HepG2 (cell line): ENCODE results near the gene FBXO8. TPM values are rescaled to one million over a fixed set of nuclear protein-coding genes. Genes with fewer than 3 reads are reported as not detected.

ENCODE experiments used
- ATAC-seq: fragments of 200-7000 bp; cut with Tn5 transposase; 3 replicates; pipeline ENCODE4 v1.9.1; 2020; ENCODE audit warnings: mild to moderate bottlenecking, moderate library complexity
- BruUV-seq: library from RNA; stranded (reverse); fragments of 400-500 nt; replicated peaks from 2 replicates; lab custom pipeline; 2021; lab: Mats Ljungman, UMichigan
- CTCF ChIA-PET: fragments of 300-600 bp; formaldehyde crosslinking; extraction: SDS; loops from one replicate; lab custom pipeline; 2021; ENCODE audit warnings: low total read pairs, inconsistent platforms, low intra/inter-chr PET ratio; lab: Yijun Ruan, JAX
- POLR2A ChIA-PET: fragments of 350-600 bp; sonication (Branson Sonifier 250); formaldehyde crosslinking; loops from one replicate; lab custom pipeline; 2020; ENCODE audit warnings: antibody characterized with exemption, inconsistent platforms; lab: Yijun Ruan, JAX
- DNase-seq: peaks from one replicate; pipeline ENCODE4 v3.0.0-alpha.2; 2015; ENCODE audit warnings: low spot score
- FAIRE-seq: peaks from 3 replicates; lab custom pipeline; 2011; peaks lifted over from hg19 to GRCh38; lab: Jason Lieb, UNC
- H2AFZ ChIP-seq: one replicate; pipeline ENCODE4 v1.6.1; 2011; ENCODE audit warnings: low read length, inconsistent platforms
- H3K27ac ChIP-seq: fragments of 300-600 bp; 3 replicates; pipeline ENCODE4 v1.8.0; 2011; ENCODE audit warnings: mixed run types, mild to moderate bottlenecking, mixed read lengths, low read length, inconsistent platforms; ENCODE audit not compliant: insufficient read depth; ENCODE audit errors: extremely low read length
- H3K27me3 ChIP-seq, 2 experiments: fragments of 200-600 bp in 1 of 2; 2 replicates in 1 of 2; 3 replicates in 1 of 2; pipeline versions ENCODE4 v1.6.0 to v1.8.0; 2011; ENCODE audit warnings: low read length in 2 of 2, mild to moderate bottlenecking in 2 of 2, moderate library complexity in 2 of 2, inconsistent platforms in 1 of 2; ENCODE audit not compliant: insufficient read depth in 2 of 2, control insufficient read depth in 1 of 2
- H3K36me3 ChIP-seq, 2 experiments: fragments of 200-600 bp in 1 of 2; replicated peaks in 1 of 2; 2 replicates in 1 of 2; 3 replicates in 1 of 2; pipeline versions ENCODE4 v1.5.1 to v1.8.0; 2011; ENCODE audit warnings: low read length in 2 of 2, inconsistent platforms in 1 of 2; ENCODE audit not compliant: insufficient read depth in 2 of 2, control insufficient read depth in 1 of 2
- H3K4me1 ChIP-seq: 2 replicates; pipeline ENCODE4 v1.5.1; 2012; ENCODE audit warnings: low read length, inconsistent platforms; ENCODE audit not compliant: insufficient read depth
- H3K4me2 ChIP-seq: 2 replicates; pipeline ENCODE4 v1.6.0; 2011; ENCODE audit warnings: low read depth, low read length, inconsistent platforms
- H3K4me3 ChIP-seq, 3 experiments: fragments of 200-600 bp in 1 of 3; sonication (generic), shearing (Covaris generic) in 1 of 3; replicated peaks in 1 of 3; 2 replicates each; pipeline ENCODE4 v1.5.1; 2011 to 2016; ENCODE audit warnings: low read length in 3 of 3, inconsistent platforms in 2 of 3, low read depth in 2 of 3, mild to moderate bottlenecking in 2 of 3, control low read depth in 1 of 3, mixed read lengths in 1 of 3; ENCODE audit not compliant: insufficient read depth in 1 of 3
- H3K79me2 ChIP-seq: one replicate; pipeline ENCODE4 v1.6.1; 2011; ENCODE audit warnings: low read length, inconsistent platforms; ENCODE audit not compliant: insufficient read depth
- H3K9ac ChIP-seq: 2 replicates; pipeline ENCODE4 v1.6.0; 2011; ENCODE audit warnings: mild to moderate bottlenecking, low read depth, low read length, inconsistent platforms; ENCODE audit not compliant: insufficient read depth
- H3K9me3 ChIP-seq: 2 replicates; pipeline ENCODE4 v1.5.1; 2012; ENCODE audit warnings: mild to moderate bottlenecking, low read length
- H4K20me1 ChIP-seq: 2 replicates; pipeline ENCODE4 v1.6.0; 2011; ENCODE audit warnings: inconsistent platforms, mild to moderate bottlenecking, low read length, moderate library complexity; ENCODE audit not compliant: insufficient read depth
- ELF3 ChIP-seq: IDR thresholded peaks from 2 replicates; pipeline ENCODE4 v1.6.1; 2016; ENCODE audit warnings: missing genetic modification reagents, missing compliant biosample characterization
- IKZF1 ChIP-seq: fragments of 450-650 bp; IDR thresholded peaks from 2 replicates; pipeline ENCODE4 v1.7.1; 2016
- KDM4B ChIP-seq: sonication (generic); formaldehyde crosslinking; IDR thresholded peaks from 2 replicates; pipeline ENCODE4 v1.4.0; 2020; ENCODE audit warnings: missing genetic modification reagents
- NR2F6 ChIP-seq, 2 experiments: IDR thresholded peaks; 2 replicates each; pipeline ENCODE4 v1.6.1; 2016; ENCODE audit warnings: antibody characterized with exemption in 1 of 2, mild to moderate bottlenecking in 1 of 2
- ONECUT2 ChIP-seq: sonication (generic); formaldehyde crosslinking; IDR thresholded peaks from 2 replicates; pipeline ENCODE4 v1.4.0; 2020; ENCODE audit warnings: missing genetic modification reagents
- PHF21A ChIP-seq: sonication (generic); formaldehyde crosslinking; IDR thresholded peaks from 2 replicates; pipeline ENCODE4 v1.5.0; 2020; ENCODE audit warnings: mild to moderate bottlenecking, missing genetic modification reagents
- RAD21 ChIP-seq: fragments of 450-650 bp; formaldehyde crosslinking; IDR thresholded peaks from 2 replicates; pipeline ENCODE4 v1.5.0; 2020; ENCODE audit warnings: mild to moderate bottlenecking
- SMC3 ChIP-seq: IDR thresholded peaks from 2 replicates; pipeline ENCODE4 v1.6.1; 2011; ENCODE audit warnings: low read length, improper control_type of control experiment
- SOX13 ChIP-seq, 3 experiments: fragments of 450-650 bp in 1 of 3; sonication (generic) in 1 of 3; formaldehyde crosslinking in 1 of 3; IDR thresholded peaks in 2 of 3; conservative IDR thresholded peaks in 1 of 3; 2 replicates each; pipeline versions ENCODE4 v1.5.0 to v1.6.1; 2016 to 2020; ENCODE audit warnings: antibody characterized with exemption in 1 of 3, mild to moderate bottlenecking in 1 of 3, missing compliant biosample characterization in 1 of 3, missing genetic modification reagents in 1 of 3, moderate library complexity in 1 of 3
- STAG1 ChIP-seq: sonication (generic); formaldehyde crosslinking; IDR thresholded peaks from 2 replicates; pipeline ENCODE4 v1.4.0; 2020; ENCODE audit warnings: missing genetic modification reagents
- ZNF264 ChIP-seq: sonication (generic); formaldehyde crosslinking; IDR thresholded peaks from 2 replicates; pipeline ENCODE4 v1.4.0; 2020; ENCODE audit warnings: missing genetic modification reagents
- ZNF577 ChIP-seq: sonication (generic); formaldehyde crosslinking; IDR thresholded peaks from 2 replicates; pipeline ENCODE4 v1.4.0; 2020; ENCODE audit warnings: mild to moderate bottlenecking, low read depth, missing genetic modification reagents, borderline replicate concordance
- ZNF615 ChIP-seq: sonication (generic); formaldehyde crosslinking; IDR thresholded peaks from 2 replicates; pipeline ENCODE4 v1.5.0; 2020; ENCODE audit warnings: mild to moderate bottlenecking, missing genetic modification reagents, borderline replicate concordance
- ZNF619 ChIP-seq: sonication (generic); formaldehyde crosslinking; IDR thresholded peaks from 2 replicates; pipeline ENCODE4 v1.4.0; 2020; ENCODE audit warnings: mild to moderate bottlenecking, missing genetic modification reagents
- WGBS: methylation state at CpG from one replicate; pipeline ENCODE4 v1.1.6; 2017; ENCODE audit warnings: low lambda C conversion rate; 5-methylcytosine and 5-hydroxymethylcytosine counted together
- in situ Hi-C: cut with HindIII; loops from 2 replicates; pipeline ENCODE4 v1.10.0; 2017; ENCODE audit warnings: low pct_unique_long_range_greater_than_20kb; ENCODE audit not compliant: extremely low pct_ligation_motif_present
- intact Hi-C: fragments of 100-400 bp; cut with micrococcal nuclease; formaldehyde crosslinking; loops from one replicate; pipeline ENCODE4 v1.10.0; 2022; ENCODE audit not compliant: unreplicated experiment
- polyA plus RNA-seq, 8 experiments: library from polyadenylated mRNA; depleted of rRNA in 3 of 8; stranded (reverse) in 7 of 8; unstranded in 1 of 8; fragments of >200 nt; fragmentation: Illumina TruSeq in 4 of 8; extraction: Trizol in 4 of 8; gene quantifications; 2 replicates each; pipeline versions ENCODE4 v1.2.1 to v1.2.3, GENCODE V29; 2011 to 2016; ENCODE audit warnings: low read depth in 4 of 8, missing spikeins in 1 of 8, mixed read lengths in 1 of 8; ENCODE audit not compliant: insufficient read depth in 1 of 8
- total RNA-seq, 5 experiments: library from RNA; depleted of rRNA; stranded (reverse); fragments of >200 nt; fragmentation: Illumina TruSeq; extraction: Trizol; gene quantifications; 2 replicates each; pipeline ENCODE4 v1.2.3, GENCODE V29; 2016; ENCODE audit warnings: low read depth in 1 of 5
- TF ChIP-seq, protein P1 (sequence below): sonication (generic); formaldehyde crosslinking; IDR thresholded peaks from 2 replicates; pipeline ENCODE4 v1.5.0; 2020; ENCODE audit warnings: mild to moderate bottlenecking, missing genetic modification reagents, moderate library complexity
- TF ChIP-seq, protein P2 (sequence below): sonication (generic); formaldehyde crosslinking; IDR thresholded peaks from 2 replicates; pipeline ENCODE4 v1.4.0; 2020; ENCODE audit warnings: missing genetic modification reagents, borderline replicate concordance

Gene FBXO8
- total and polyA plus RNA-seq, 2 of the 13 experiments (the other 11 are each of a cell fraction or from before 2014, with no cell fraction given): 11.7 to 15.2 TPM

DNA sequence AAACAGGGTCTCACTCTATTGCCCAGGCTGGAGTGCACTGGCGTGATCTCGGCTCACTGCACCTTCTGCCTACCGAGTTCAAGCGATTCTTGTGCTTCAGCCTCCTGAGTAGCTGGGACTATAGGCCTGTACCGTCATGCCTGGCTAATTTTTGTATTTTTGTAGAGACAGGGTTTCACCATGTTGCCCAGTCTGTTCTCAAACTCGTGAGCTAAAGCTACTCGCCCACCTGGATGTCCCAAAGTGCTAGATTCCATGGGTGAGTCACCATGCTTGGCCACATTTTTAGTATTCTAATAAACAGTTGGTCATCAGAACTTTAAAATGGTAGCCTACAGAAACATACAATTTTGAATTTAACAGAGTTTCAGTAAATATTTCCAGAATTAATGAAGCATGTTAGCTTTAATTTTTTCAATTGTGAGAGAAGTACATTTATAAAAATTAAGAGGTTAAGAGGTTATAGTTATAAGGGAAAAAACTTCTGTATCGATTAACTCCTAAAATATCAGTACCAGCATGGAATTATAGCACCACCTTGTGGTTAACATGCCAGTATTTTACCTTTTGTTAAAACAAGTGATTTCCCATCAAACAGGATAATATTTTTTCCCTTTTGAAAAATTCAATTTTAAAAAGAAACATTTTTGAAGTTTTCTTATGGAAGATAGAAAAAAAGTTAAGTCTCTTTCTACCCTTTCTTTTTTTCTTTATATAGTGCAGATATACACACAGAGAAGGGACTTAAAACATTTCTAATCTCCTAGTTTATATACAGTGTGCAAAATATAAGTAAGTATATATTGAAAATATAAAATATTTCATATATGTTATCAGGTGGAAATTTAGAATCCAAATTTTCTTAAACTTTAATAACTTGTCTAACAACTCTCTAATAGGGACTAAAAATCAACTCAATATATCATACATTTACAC is 35.6 kb upstream of the FBXO8 start:
- peak; percentile 31 for DNase-seq
- H3K27me3 ChIP-seq: no peaks in the 10 kb centered on the region
- H3K79me2 ChIP-seq: no peaks in the 10 kb centered on the region
- no peaks in the 10 kb centered on the region for H3K4me1 ChIP-seq
- in situ Hi-C loops: no loop called here
- no TSS peak for BruUV-seq
- POLR2A ChIA-PET: no interaction called here
- intact Hi-C loops: loop anchor here (1.0 kb wide), 1 partner anchor 97 kb away; no protein-coding TSS in a partner anchor
- H3K36me3 ChIP-seq: peaks cover 2 to 3% of the 10 kb centered on the region in 2 experiments; a peak in 3 of 5 replicates
- H3K9ac ChIP-seq: no peak overlapping the region
- H3K27ac ChIP-seq: no peak overlapping the region
- FAIRE-seq: no peak
- no peak overlapping the region for H2AFZ ChIP-seq
- ATAC-seq: no peak
- no peak overlapping the region for H3K4me2 ChIP-seq
- no peaks in the 10 kb centered on the region for H3K9me3 ChIP-seq
- no peaks in the 10 kb centered on the region for H4K20me1 ChIP-seq
- peak; percentile 69 for TF ChIP-seq ONECUT2 (CRISPR knock-in tag)
- no peak for TF ChIP-seq ZNF615
- TF ChIP-seq ZNF577: no peak
- no peak for TF ChIP-seq KDM4B (CRISPR knock-in tag)
- TF ChIP-seq PHF21A: no peak
- no peak for TF ChIP-seq SOX13 (IDR thresholded peaks at IDR 0.05)
- TF ChIP-seq SOX13 (CRISPR knock-in tag; conservative IDR thresholded peaks at IDR 0.05 in 1 of 2, IDR thresholded peaks at IDR 0.05 in 1 of 2): no peak
- 0 out of 2 replicates have a peak, but pooled peaks have one; percentile 33 for TF ChIP-seq RAD21 (CRISPR knock-in tag)
- no peak for TF ChIP-seq IKZF1
- TF ChIP-seq ELF3 (CRISPR knock-in tag): 0 out of 2 replicates have a peak, but pooled peaks have one; percentile 10
- TF ChIP-seq STAG1 (CRISPR knock-in tag): peak; percentile 70
- TF ChIP-seq, protein P1, sequence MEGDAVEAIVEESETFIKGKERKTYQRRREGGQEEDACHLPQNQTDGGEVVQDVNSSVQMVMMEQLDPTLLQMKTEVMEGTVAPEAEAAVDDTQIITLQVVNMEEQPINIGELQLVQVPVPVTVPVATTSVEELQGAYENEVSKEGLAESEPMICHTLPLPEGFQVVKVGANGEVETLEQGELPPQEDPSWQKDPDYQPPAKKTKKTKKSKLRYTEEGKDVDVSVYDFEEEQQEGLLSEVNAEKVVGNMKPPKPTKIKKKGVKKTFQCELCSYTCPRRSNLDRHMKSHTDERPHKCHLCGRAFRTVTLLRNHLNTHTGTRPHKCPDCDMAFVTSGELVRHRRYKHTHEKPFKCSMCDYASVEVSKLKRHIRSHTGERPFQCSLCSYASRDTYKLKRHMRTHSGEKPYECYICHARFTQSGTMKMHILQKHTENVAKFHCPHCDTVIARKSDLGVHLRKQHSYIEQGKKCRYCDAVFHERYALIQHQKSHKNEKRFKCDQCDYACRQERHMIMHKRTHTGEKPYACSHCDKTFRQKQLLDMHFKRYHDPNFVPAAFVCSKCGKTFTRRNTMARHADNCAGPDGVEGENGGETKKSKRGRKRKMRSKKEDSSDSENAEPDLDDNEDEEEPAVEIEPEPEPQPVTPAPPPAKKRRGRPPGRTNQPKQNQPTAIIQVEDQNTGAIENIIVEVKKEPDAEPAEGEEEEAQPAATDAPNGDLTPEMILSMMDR (CRISPR knock-in tag): peak; percentile 53
- TF ChIP-seq ZNF264 (CRISPR knock-in tag): no peak
- no peak for TF ChIP-seq NR2F6 (IDR thresholded peaks at IDR 0.05)
- TF ChIP-seq NR2F6 (CRISPR knock-in tag; IDR thresholded peaks at IDR 0.05): no peak
- TF ChIP-seq SMC3: peak; percentile 41
- TF ChIP-seq, protein P2, sequence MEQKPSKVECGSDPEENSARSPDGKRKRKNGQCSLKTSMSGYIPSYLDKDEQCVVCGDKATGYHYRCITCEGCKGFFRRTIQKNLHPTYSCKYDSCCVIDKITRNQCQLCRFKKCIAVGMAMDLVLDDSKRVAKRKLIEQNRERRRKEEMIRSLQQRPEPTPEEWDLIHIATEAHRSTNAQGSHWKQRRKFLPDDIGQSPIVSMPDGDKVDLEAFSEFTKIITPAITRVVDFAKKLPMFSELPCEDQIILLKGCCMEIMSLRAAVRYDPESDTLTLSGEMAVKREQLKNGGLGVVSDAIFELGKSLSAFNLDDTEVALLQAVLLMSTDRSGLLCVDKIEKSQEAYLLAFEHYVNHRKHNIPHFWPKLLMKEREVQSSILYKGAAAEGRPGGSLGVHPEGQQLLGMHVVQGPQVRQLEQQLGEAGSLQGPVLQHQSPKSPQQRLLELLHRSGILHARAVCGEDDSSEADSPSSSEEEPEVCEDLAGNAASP (CRISPR knock-in tag): no peak
- no peak for TF ChIP-seq ZNF619
- CTCF ChIA-PET: interaction anchor here (1.1 to 2.4 kb wide), 2 partner anchors 97 to 813 kb away, joined by 5 to 31 read pairs; no protein-coding TSS in a partner anchor
- WGBS: 73% methylated on average over 8 of the region's 8 CpGs
- no peak overlapping the region for H3K4me3 ChIP-seq
